ENCODE results near the gene SELENOP. TPM values are rescaled to one million over a fixed set of nuclear protein-coding genes. Genes with fewer than 3 reads are reported as not detected.
A peak's percentile ranks its signal among the peaks of the same experiment; 100 is the strongest.

The SELENOP gene
- total and polyA plus RNA-seq, 2 of the 8 experiments (the other 6 are each of a cell fraction or from before 2014, with no cell fraction given): 5.5 to 19.4 TPM

DNA sequence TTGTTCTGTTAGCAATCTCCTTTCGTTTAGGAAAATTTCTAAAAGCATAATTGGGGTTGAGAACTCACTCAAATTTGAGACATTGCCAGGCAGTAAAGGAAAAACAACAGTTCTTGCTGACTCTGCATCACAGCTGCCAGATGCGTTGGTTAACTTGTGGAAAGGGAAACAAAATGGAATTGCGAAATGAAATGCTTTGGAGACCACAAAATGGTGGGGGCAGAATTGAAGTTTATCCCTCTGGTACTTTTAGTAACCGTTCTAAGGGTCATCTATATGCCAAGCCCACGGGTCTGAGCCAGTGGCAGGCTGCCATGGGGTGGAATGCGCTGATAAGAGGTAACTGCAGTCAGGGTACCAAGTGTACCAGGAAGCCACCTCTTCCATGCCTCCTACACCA is 28.6 kb upstream of the SELENOP start:
- no peaks in the 10 kb centered on the region for H3K79me1 ChIP-seq (ENCODE audit: low read depth, low read length)
- no peak overlapping the region for H4K91ac ChIP-seq (replicated peaks; ENCODE audit: insufficient read length, low read length)
- H2BK12ac ChIP-seq (ENCODE audit: low read depth, low read length): no peak overlapping the region
- no peak overlapping the region for H2BK120ac ChIP-seq (replicated peaks; ENCODE audit: low read depth, low read length)
- H3K4me3 ChIP-seq (ENCODE audit: extremely low read depth in 1 of 4, insufficient read depth in 2 of 4, low read depth in 3 of 4, low read length in 4 of 4): no peak overlapping the region
- no peaks in the 10 kb centered on the region for H3K4me1 ChIP-seq (replicated peaks in 1 of 4; ENCODE audit: control insufficient read depth in 3 of 4, insufficient read depth in 4 of 4, low read length in 3 of 4)
- H3K9ac ChIP-seq (replicated peaks in 1 of 4; ENCODE audit: extremely low read depth in 1 of 4, low read depth in 3 of 4, low read length in 3 of 4): no peak overlapping the region
- no peak overlapping the region for H3K4ac ChIP-seq (replicated peaks; ENCODE audit: insufficient read length, low read depth, low read length)
- no peak overlapping the region for H2BK20ac ChIP-seq (ENCODE audit: low read length)
- H3K27me3 ChIP-seq (replicated peaks in 1 of 4; ENCODE audit: control insufficient read depth in 3 of 4, extremely low read depth in 1 of 4, insufficient read depth in 3 of 4, low read length in 3 of 4): no peaks in the 10 kb centered on the region; a peak in 1 of 7 replicates
- H3K23me2 ChIP-seq (ENCODE audit: low read depth, low read length): no peaks in the 10 kb centered on the region
- H3K56ac ChIP-seq (replicated peaks; ENCODE audit: insufficient read length, low read depth, low read length): no peak overlapping the region
- no peak overlapping the region for H3K27ac ChIP-seq (ENCODE audit: low read depth, low read length)
- no peak for TF ChIP-seq GABPA (IDR thresholded peaks at IDR 0.05; ENCODE audit: borderline replicate concordance, insufficient read depth, low read length)
- TF ChIP-seq KDM4A (IDR thresholded peaks at IDR 0.05; ENCODE audit: low read depth, low read length, severe bottlenecking): no peak
- TF ChIP-seq MAFK (IDR thresholded peaks at IDR 0.05; ENCODE audit: low read depth, low read length): no peak
- TF ChIP-seq RBBP5 (IDR thresholded peaks at IDR 0.05; ENCODE audit: borderline replicate concordance, low read depth, low read length): no peak
- ChIA-PET CTCF (ENCODE audit: partially characterized antibody) (interaction anchor here (0.7 to 1.4 kb wide), 6 partner anchors 13 to 326 kb away, joined by 3 to 4 read pairs (median 3); no protein-coding TSS in a partner anchor), POLR2A (ENCODE audit: partially characterized antibody) (no interaction called here)
- 87% methylated on average over 6 of the region's 6 CpGs; no CpG with 5 or more reads in 1 of the 2 experiments for WGBS, 2 experiments (ENCODE audit: extremely low coverage in 1 of 2, insufficient coverage in 1 of 2, insufficient read length in 1 of 2, insufficient replicate concordance in 2 of 2, low coverage in 1 of 2, low lambda C conversion rate in 2 of 2, missing lambda C conversion rate in 1 of 2)
- H3K4me2 ChIP-seq (ENCODE audit: insufficient read depth in 1 of 2, low read depth in 2 of 2, low read length in 2 of 2): no peak overlapping the region
- H2BK15ac ChIP-seq (ENCODE audit: low read length): no peak overlapping the region
- FAIRE-seq (no peak), DNase-seq (ENCODE audit: low read depth in 1 of 2, low spot score in 2 of 2) (no peak)
- no peak overlapping the region for H4K8ac ChIP-seq (ENCODE audit: extremely low read depth, insufficient read depth, low read length)
- H3K14ac ChIP-seq (ENCODE audit: insufficient read length): no peak overlapping the region
- no peak overlapping the region for H2BK5ac ChIP-seq (ENCODE audit: low read depth, low read length)
- H3K36me3 ChIP-seq (ENCODE audit: control insufficient read depth in 2 of 4, insufficient read depth in 4 of 4, low read length in 3 of 4): no peaks in the 10 kb centered on the region
- H3K79me2 ChIP-seq (ENCODE audit: control insufficient read depth in 1 of 2, insufficient read depth in 2 of 2, low read length in 2 of 2): no peaks in the 10 kb centered on the region
- no peak overlapping the region for H3K18ac ChIP-seq (ENCODE audit: extremely low read depth, low read length)
- H4K5ac ChIP-seq (ENCODE audit: insufficient read length, low read depth, low read length): no peak overlapping the region
- H3K9me3 ChIP-seq (ENCODE audit: insufficient read depth in 2 of 2, low read depth in 1 of 2, low read length in 1 of 2): peaks cover 0 to 7% of the 10 kb centered on the region in 2 experiments; a peak in 1 of 4 replicates
- H3K23ac ChIP-seq (ENCODE audit: insufficient read length): no peak overlapping the region
- no peak overlapping the region for H2AK5ac ChIP-seq (ENCODE audit: low read depth, low read length)
- 0 out of 2 replicates have a peak overlapping the region, but pooled peaks have one; percentile 31 for H2AFZ ChIP-seq (ENCODE audit: low read length)
- no peaks in the 10 kb centered on the region for H4K20me1 ChIP-seq (replicated peaks in 1 of 2; ENCODE audit: control insufficient read depth in 1 of 2, insufficient read depth in 2 of 2, low read length in 2 of 2)
